ENCODE results near the gene GBP3. TPM values are rescaled to one million over a fixed set of nuclear protein-coding genes. Genes with fewer than 3 reads are reported as not detected.
"Not testable (repeated sequence)": the region's sequence is repeated elsewhere in the genome, so short reads cannot be mapped to it uniquely, and the experiment has no call there.

Gene GBP3
- total RNA-seq, 6 donors from 2014 or later: 17.9 to 47.1 (median 28.0) TPM

- Histone ChIP-seq H3K27me3 (no peaks in the 10 kb centered on the region), H3K27ac (no peak overlapping the region), H3K4me1 (peaks cover 17 to 30% (median 27%) of the 10 kb centered on the region in 4 donors), H3K36me3 (peaks cover 0 to 15% (median 4%) of the 10 kb centered on the region in 4 donors), H3K9me3 (no peaks in the 10 kb centered on the region), H3K4me3 (no peak overlapping the region)
- 36 to 56% methylated on average over 1 of the region's 1 CpG for WGBS, 2 donors
- DNase-seq (no peak), ATAC-seq (ENCODE audit: low FRiP score in 2 of 2) (no peak)
- no peak for TF ChIP-seq POLR2AphosphoS5 (IDR thresholded peaks at IDR 0.05)
- no peak for TF ChIP-seq CTCF (IDR thresholded peaks at IDR 0.05)
- TF ChIP-seq POLR2A (IDR thresholded peaks at IDR 0.05): no peak
- TF ChIP-seq EP300 (IDR thresholded peaks at IDR 0.05): no peak
Observed at GRCh38 chr1:88980870-88981269, 41.8 kb downstream of the GBP3 start.

- TF ChIP-seq CTCF (IDR thresholded peaks at IDR 0.05) (no peak), POLR2AphosphoS5 (IDR thresholded peaks at IDR 0.05) (no peak)
- H3K4me1 ChIP-seq: peaks cover 6 to 19% (median 15%) of the 10 kb centered on the region in 4 donors
Observed at GRCh38 chr1:88979749-88980116, 42.9 kb downstream of the GBP3 start.

GRCh38 chr1:88979054-88979748 lies 43.5 kb downstream of the GBP3 start:
- Histone ChIP-seq H3K27me3 (no peaks in the 10 kb centered on the region), H3K36me3 (peaks cover 0 to 15% (median 4%) of the 10 kb centered on the region in 4 donors)
- no peak for ATAC-seq (ENCODE audit: low FRiP score in 2 of 2)

More at GRCh38 chr1:88979749-88980116, 42.9 kb downstream of the GBP3 start:
- Histone ChIP-seq H3K4me3 (no peak overlapping the region), H3K36me3 (peaks cover 0 to 15% (median 4%) of the 10 kb centered on the region in 4 donors), H3K27me3 (no peaks in the 10 kb centered on the region), H3K9me3 (no peaks in the 10 kb centered on the region), H3K27ac (no peak overlapping the region)
- DNase-seq (no peak), ATAC-seq (ENCODE audit: low FRiP score in 2 of 2) (no peak)

GRCh38 chr1:88976235-88976634 lies 46.4 kb downstream of the GBP3 start:
- Histone ChIP-seq H3K4me3 (no peak overlapping the region), H3K36me3 (peaks cover 0 to 3% (median 0%) of the 10 kb centered on the region in 4 donors), H3K9me3 (no peaks in the 10 kb centered on the region), H3K27me3 (no peaks in the 10 kb centered on the region), H3K27ac (no peak overlapping the region), H3K4me1 (peaks cover 0 to 5% (median 2%) of the 10 kb centered on the region in 4 donors)
- 89 to 96% methylated on average over 5 of the region's 5 CpGs for WGBS, 2 donors
- ATAC-seq (ENCODE audit: low FRiP score in 2 of 2) (no peak), DNase-seq (no peak)
- TF ChIP-seq EP300 (IDR thresholded peaks at IDR 0.05) (no peak), POLR2AphosphoS5 (IDR thresholded peaks at IDR 0.05) (no peak), CTCF (IDR thresholded peaks at IDR 0.05) (no peak), POLR2A (IDR thresholded peaks at IDR 0.05) (no peak)

More at GRCh38 chr1:88979054-88979748, 43.5 kb downstream of the GBP3 start:
- TF ChIP-seq POLR2A (IDR thresholded peaks at IDR 0.05) (no peak), EP300 (IDR thresholded peaks at IDR 0.05) (no peak), POLR2AphosphoS5 (IDR thresholded peaks at IDR 0.05) (no peak), CTCF (IDR thresholded peaks at IDR 0.05) (no peak)
- Histone ChIP-seq H3K9me3 (no peaks in the 10 kb centered on the region), H3K4me1 (peaks cover under 1 to 14% (median 10%) of the 10 kb centered on the region in 4 donors), H3K27ac (no peak overlapping the region), H3K4me3 (no peak overlapping the region)
- 69 to 77% methylated on average over 2 of the region's 2 CpGs for WGBS, 2 donors
- no peak for DNase-seq

- H3K36me3 ChIP-seq; H3K9me3 ChIP-seq; H3K27ac ChIP-seq; H3K4me3 ChIP-seq; ATAC-seq (ENCODE audit: low FRiP score in 2 of 2); DNase-seq; H3K4me1 ChIP-seq; H3K27me3 ChIP-seq: not testable (repeated sequence)
- WGBS, 2 donors: 76 to 78% methylated on average over 13 of the region's 13 CpGs
Observed at GRCh38 chr1:88974616-88975172, 48.0 kb downstream of the GBP3 start.
